ENCODE data around the gene PBOV1. TPM values are rescaled to one million over a fixed set of nuclear protein-coding genes. Genes with fewer than 3 reads are reported as not detected.

Gene PBOV1
- total and polyA plus RNA-seq, 5 donors, result not detected

GRCh38 chr6:138237463-138237862 is 19.2 kb upstream of the PBOV1 start:
- Histone ChIP-seq H3K4me1 (ENCODE audit: control insufficient read depth, insufficient read depth, low read length) (no peaks in the 10 kb centered on the region), H3K27ac (ENCODE audit: low read length) (no peak overlapping the region), H3K9me3 (ENCODE audit: control insufficient read depth, low read length) (no peaks in the 10 kb centered on the region), H3K27me3 (ENCODE audit: control insufficient read depth, insufficient read depth) (peaks cover 2% of the 10 kb centered on the region), H3K4me3 (ENCODE audit: low read length) (no peak overlapping the region)
- intact Hi-C loops (cut with DNase I), result no loop called here
- 92% methylated on average over 2 of the region's 2 CpGs for WGBS
- ATAC-seq (no peak), DNase-seq (no peak)

- Histone ChIP-seq H3K27ac (ENCODE audit: low read length) (no peak overlapping the region), H3K27me3 (ENCODE audit: control insufficient read depth, insufficient read depth) (peaks cover 2% of the 10 kb centered on the region), H3K4me1 (ENCODE audit: control insufficient read depth, insufficient read depth, low read length) (no peaks in the 10 kb centered on the region), H3K4me3 (ENCODE audit: low read length) (no peak overlapping the region), H3K9me3 (ENCODE audit: control insufficient read depth, low read length) (no peaks in the 10 kb centered on the region)
- ATAC-seq (no peak), DNase-seq (no peak)
- 70% methylated on average over 1 of the region's 1 CpG for WGBS
- intact Hi-C loops (cut with DNase I), result no loop called here
Observed at GRCh38 chr6:138235693-138236092, 17.4 kb upstream of the PBOV1 start.

- H3K4me1 ChIP-seq (ENCODE audit: control insufficient read depth, insufficient read depth, low read length), result no peaks in the 10 kb centered on the region
- intact Hi-C loops (cut with DNase I), result no loop called here
- DNase-seq (no peak), ATAC-seq (no peak)
- H3K27me3 ChIP-seq (ENCODE audit: control insufficient read depth, insufficient read depth), result peaks cover 2% of the 10 kb centered on the region
- no peak overlapping the region for H3K27ac ChIP-seq (ENCODE audit: low read length)
- WGBS, result 72% methylated on average over 1 of the region's 1 CpG
- no peaks in the 10 kb centered on the region for H3K9me3 ChIP-seq (ENCODE audit: control insufficient read depth, low read length)
- no peak overlapping the region for H3K4me3 ChIP-seq (ENCODE audit: low read length)
Observed at GRCh38 chr6:138235205-138235604, 16.9 kb upstream of the PBOV1 start.

GRCh38 chr6:138234363-138234762 is 16.1 kb upstream of the PBOV1 start:
- WGBS, result 60% methylated on average over 2 of the region's 2 CpGs
- Histone ChIP-seq H3K9me3 (ENCODE audit: control insufficient read depth, low read length) (no peaks in the 10 kb centered on the region), H3K27ac (ENCODE audit: low read length) (no peak overlapping the region), H3K4me1 (ENCODE audit: control insufficient read depth, insufficient read depth, low read length) (no peaks in the 10 kb centered on the region), H3K27me3 (ENCODE audit: control insufficient read depth, insufficient read depth) (peaks cover 2% of the 10 kb centered on the region), H3K4me3 (ENCODE audit: low read length) (no peak overlapping the region)
- ATAC-seq (no peak), DNase-seq (no peak)
- intact Hi-C loops (cut with DNase I), result no loop called here

GRCh38 chr6:138231381-138231886 is 13.1 kb upstream of the PBOV1 start:
- DNase-seq (no peak), ATAC-seq (no peak)
- Histone ChIP-seq H3K27ac (ENCODE audit: low read length) (no peak overlapping the region), H3K27me3 (ENCODE audit: control insufficient read depth, insufficient read depth) (no peaks in the 10 kb centered on the region), H3K4me1 (ENCODE audit: control insufficient read depth, insufficient read depth, low read length) (no peaks in the 10 kb centered on the region), H3K4me3 (ENCODE audit: low read length) (no peak overlapping the region), H3K9me3 (ENCODE audit: control insufficient read depth, low read length) (no peaks in the 10 kb centered on the region)
- intact Hi-C loops (cut with DNase I), result no loop called here
- 61% methylated on average over 4 of the region's 4 CpGs for WGBS

- intact Hi-C loops (cut with DNase I), result no loop called here
- WGBS, result 42% methylated on average over 3 of the region's 3 CpGs
- ATAC-seq, result no peak
Observed at GRCh38 chr6:138230759-138231380, 12.6 kb upstream of the PBOV1 start.

GRCh38 chr6:138230221-138230620 is 11.9 kb upstream of the PBOV1 start:
- no peak overlapping the region for H3K27ac ChIP-seq (ENCODE audit: low read length)
- ATAC-seq (no peak), DNase-seq (no peak)
- H3K4me3 ChIP-seq (ENCODE audit: low read length), result no peak overlapping the region
- no peaks in the 10 kb centered on the region for H3K9me3 ChIP-seq (ENCODE audit: control insufficient read depth, low read length)
- no peaks in the 10 kb centered on the region for H3K27me3 ChIP-seq (ENCODE audit: control insufficient read depth, insufficient read depth)
- no peaks in the 10 kb centered on the region for H3K4me1 ChIP-seq (ENCODE audit: control insufficient read depth, insufficient read depth, low read length)
- intact Hi-C loops (cut with DNase I), result no loop called here

More at GRCh38 chr6:138230759-138231380, 12.6 kb upstream of the PBOV1 start:
- no peak for DNase-seq
- H3K27me3 ChIP-seq (ENCODE audit: control insufficient read depth, insufficient read depth), result no peaks in the 10 kb centered on the region
- H3K9me3 ChIP-seq (ENCODE audit: control insufficient read depth, low read length), result no peaks in the 10 kb centered on the region
- no peak overlapping the region for H3K27ac ChIP-seq (ENCODE audit: low read length)
- H3K4me3 ChIP-seq (ENCODE audit: low read length), result no peak overlapping the region
- no peaks in the 10 kb centered on the region for H3K4me1 ChIP-seq (ENCODE audit: control insufficient read depth, insufficient read depth, low read length)

- DNase-seq (no peak), ATAC-seq (no peak)
- WGBS, result 94% methylated on average over 11 of the region's 11 CpGs
- H3K4me3 ChIP-seq (ENCODE audit: low read length), result no peak overlapping the region
- no peaks in the 10 kb centered on the region for H3K27me3 ChIP-seq (ENCODE audit: control insufficient read depth, insufficient read depth)
- intact Hi-C loops (cut with DNase I), result no loop called here
- H3K27ac ChIP-seq (ENCODE audit: low read length), result no peak overlapping the region
- H3K4me1 ChIP-seq (ENCODE audit: control insufficient read depth, insufficient read depth, low read length), result no peaks in the 10 kb centered on the region
- no peaks in the 10 kb centered on the region for H3K9me3 ChIP-seq (ENCODE audit: control insufficient read depth, low read length)
Observed at GRCh38 chr6:138229663-138230179, 11.4 kb upstream of the PBOV1 start.

GRCh38 chr6:138229072-138229471 is 10.8 kb upstream of the PBOV1 start:
- Histone ChIP-seq H3K4me1 (ENCODE audit: control insufficient read depth, insufficient read depth, low read length) (no peaks in the 10 kb centered on the region), H3K27me3 (ENCODE audit: control insufficient read depth, insufficient read depth) (no peaks in the 10 kb centered on the region), H3K4me3 (ENCODE audit: low read length) (no peak overlapping the region), H3K27ac (ENCODE audit: low read length) (no peak overlapping the region), H3K9me3 (ENCODE audit: control insufficient read depth, low read length) (no peaks in the 10 kb centered on the region)
- DNase-seq (no peak), ATAC-seq (no peak)
- WGBS, result 78% methylated on average over 4 of the region's 4 CpGs
- intact Hi-C loops (cut with DNase I), result no loop called here

GRCh38 chr6:138227316-138227781 is 9.1 kb upstream of the PBOV1 start:
- 84% methylated on average over 8 of the region's 8 CpGs for WGBS
- H3K27me3 ChIP-seq (ENCODE audit: control insufficient read depth, insufficient read depth), result no peaks in the 10 kb centered on the region
- no peak for ATAC-seq

GRCh38 chr6:138226700-138227315 is 8.5 kb upstream of the PBOV1 start:
- H3K4me3 ChIP-seq (ENCODE audit: low read length), result no peak overlapping the region
- no peak overlapping the region for H3K27ac ChIP-seq (ENCODE audit: low read length)
- DNase-seq (no peak), ATAC-seq (no peak)
- no peaks in the 10 kb centered on the region for H3K27me3 ChIP-seq (ENCODE audit: control insufficient read depth, insufficient read depth)
- intact Hi-C loops (cut with DNase I), result no loop called here
- H3K4me1 ChIP-seq (ENCODE audit: control insufficient read depth, insufficient read depth, low read length), result no peaks in the 10 kb centered on the region
- 87% methylated on average over 4 of the region's 4 CpGs for WGBS
- H3K9me3 ChIP-seq (ENCODE audit: control insufficient read depth, low read length), result no peaks in the 10 kb centered on the region

More at GRCh38 chr6:138227316-138227781, 9.1 kb upstream of the PBOV1 start:
- no peaks in the 10 kb centered on the region for H3K4me1 ChIP-seq (ENCODE audit: control insufficient read depth, insufficient read depth, low read length)
- no peak overlapping the region for H3K27ac ChIP-seq (ENCODE audit: low read length)
- H3K9me3 ChIP-seq (ENCODE audit: control insufficient read depth, low read length), result no peaks in the 10 kb centered on the region
- no peak for DNase-seq
- H3K4me3 ChIP-seq (ENCODE audit: low read length), result no peak overlapping the region
- intact Hi-C loops (cut with DNase I), result no loop called here

Measured in right cardiac atrium (tissue), 5 donors.